Endothelial cell of umbilical vein (primary cell): ENCODE data around the gene ACOT13. TPM values are rescaled to one million over a fixed set of nuclear protein-coding genes. Genes with fewer than 3 reads are reported as not detected.

Source experiments
- BruUV-seq: library from RNA; stranded (reverse); fragments of 400-500 nt; replicated peaks from 2 replicates; lab custom pipeline; 2021; lab: Mats Ljungman, UMichigan
- CTCF ChIA-PET: fragments of 300-600, 350-600 bp; sonication (Branson Sonifier 250); formaldehyde crosslinking; loops from one replicate; lab custom pipeline; 2021; ENCODE audit warnings: antibody characterized with exemption, inconsistent platforms; lab: Charles Lee
- POLR2A ChIA-PET: fragments of 300-600, 350-600 bp; sonication (Branson Sonifier 250); formaldehyde crosslinking; loops from one replicate; lab custom pipeline; 2021; ENCODE audit warnings: antibody characterized with exemption, inconsistent platforms; lab: Charles Lee
- DNase-seq: peaks from one replicate; pipeline ENCODE4 v3.0.0-alpha.2; 2011; ENCODE audit warnings: low read depth, low spot score
- FAIRE-seq: peaks from 2 replicates; lab custom pipeline; 2011; peaks lifted over from hg19 to GRCh38; lab: Jason Lieb, UNC
- H2AFZ ChIP-seq: 2 replicates; pipeline ENCODE4 v1.6.0; 2012; ENCODE audit warnings: low read depth, low read length, control low read depth, inconsistent platforms
- H3K27ac ChIP-seq: 2 replicates; pipeline ENCODE4 v1.5.1; 2011; ENCODE audit warnings: low read depth, mild to moderate bottlenecking, control low read depth, low read length, moderate library complexity; ENCODE audit not compliant: insufficient read depth
- H3K27me3 ChIP-seq, 2 experiments: 2 replicates each; pipeline versions ENCODE4 v1.6.0 to v1.6.1; 2011; ENCODE audit warnings: low read length in 2 of 2, mixed read lengths in 1 of 2; ENCODE audit not compliant: control insufficient read depth in 2 of 2, insufficient read depth in 2 of 2
- H3K36me3 ChIP-seq, 2 experiments: 2 replicates in 1 of 2; 3 replicates in 1 of 2; pipeline ENCODE4 v1.5.1; 2011; ENCODE audit warnings: low read length in 2 of 2, mild to moderate bottlenecking in 1 of 2, moderate library complexity in 1 of 2; ENCODE audit not compliant: control insufficient read depth in 2 of 2, insufficient read depth in 2 of 2; ENCODE audit errors: extremely low read depth in 1 of 2
- H3K4me1 ChIP-seq: 3 replicates; pipeline ENCODE4 v1.5.1; 2011; ENCODE audit warnings: mild to moderate bottlenecking, low read length; ENCODE audit not compliant: control insufficient read depth, insufficient read depth; ENCODE audit errors: extremely low read depth
- H3K4me2 ChIP-seq: 2 replicates; pipeline ENCODE4 v1.6.1; 2011; ENCODE audit warnings: low read length, control low read depth, mixed read lengths; ENCODE audit not compliant: insufficient read depth
- H3K4me3 ChIP-seq, 3 experiments: fragments of 200-600 bp in 1 of 3; sonication (generic), shearing (Covaris generic) in 1 of 3; replicated peaks in 1 of 3; 2 replicates each; pipeline ENCODE4 v1.5.1; 2011 to 2016; ENCODE audit warnings: control low read depth in 3 of 3, low read length in 3 of 3, mild to moderate bottlenecking in 2 of 3, inconsistent platforms in 1 of 3, low read depth in 1 of 3, moderate library complexity in 1 of 3; ENCODE audit not compliant: insufficient read depth in 1 of 3
- H3K79me2 ChIP-seq: 2 replicates; pipeline ENCODE4 v1.6.0; 2012; ENCODE audit warnings: low read length, inconsistent platforms; ENCODE audit not compliant: control insufficient read depth, insufficient read depth
- H3K9ac ChIP-seq: replicated peaks from 2 replicates; pipeline ENCODE3; 2011; ENCODE audit warnings: low read length, control low read depth; ENCODE audit not compliant: insufficient read depth; ENCODE audit errors: extremely low read depth
- H3K9me1 ChIP-seq: replicated peaks from 3 replicates; pipeline ENCODE4 v1.6.0; 2011; ENCODE audit warnings: mild to moderate bottlenecking, low read length; ENCODE audit not compliant: control insufficient read depth, insufficient read depth; ENCODE audit errors: extremely low read depth
- H3K9me3 ChIP-seq: replicated peaks from 2 replicates; pipeline ENCODE4 v1.5.1; 2012; ENCODE audit warnings: low read length, inconsistent platforms; ENCODE audit not compliant: control insufficient read depth, insufficient read depth
- H4K20me1 ChIP-seq: replicated peaks from 2 replicates; pipeline ENCODE3; 2011; ENCODE audit warnings: mild to moderate bottlenecking, low read length; ENCODE audit not compliant: control insufficient read depth, insufficient read depth; ENCODE audit errors: extremely low read depth
- EZH2 ChIP-seq: IDR thresholded peaks from 2 replicates; pipeline ENCODE4 v1.6.1; 2012; ENCODE audit warnings: borderline replicate concordance, low read depth, mild to moderate bottlenecking, moderate library complexity, low read length, inconsistent platforms; ENCODE audit not compliant: severe bottlenecking
- FOS ChIP-seq: IDR thresholded peaks from 2 replicates; pipeline ENCODE4 v1.6.1; 2011; ENCODE audit warnings: mild to moderate bottlenecking, low read length, moderate library complexity, borderline replicate concordance; ENCODE audit not compliant: insufficient read depth
- JUN ChIP-seq: IDR thresholded peaks from 2 replicates; pipeline ENCODE4 v1.6.1; 2011; ENCODE audit warnings: borderline replicate concordance, low read depth; ENCODE audit not compliant: insufficient read length, insufficient read depth
- MYC ChIP-seq: IDR thresholded peaks from one replicate; pipeline ENCODE4 v1.6.1; 2011; ENCODE audit warnings: mild to moderate bottlenecking, low read depth, low read length
- dilution Hi-C: fragments of 300-500 bp; cut with MboI; formaldehyde crosslinking; loops from one replicate; pipeline ENCODE4 v1.15.0; 2019; ENCODE audit warnings: low sequenced_read_pairs; ENCODE audit not compliant: extremely low pct_ligation_motif_present
- intact Hi-C: fragments of 100-400 bp; cut with micrococcal nuclease; formaldehyde crosslinking; loops from one replicate; pipeline ENCODE4 v1.10.0; 2022
- polyA plus RNA-seq, 4 experiments: library from polyadenylated mRNA; depleted of rRNA in 3 of 4; stranded (reverse) in 3 of 4; unstranded in 1 of 4; fragments of >200 nt; gene quantifications; 2 replicates each; pipeline versions ENCODE4 v1.2.1 to v1.2.3, GENCODE V29; 2011 to 2012; ENCODE audit warnings: missing spikeins in 1 of 4
- total RNA-seq: library from RNA; stranded (reverse); gene quantifications from 2 replicates; pipeline ENCODE4 v1.2.3, GENCODE V29; 2021
- TF ChIP-seq, protein P1 (sequence below), 2 donors: IDR thresholded peaks; 1 replicate in 1 of 2; 2 replicates in 1 of 2; pipeline ENCODE4 v1.5.1; 2011; ENCODE audit warnings: low read length in 2 of 2, mild to moderate bottlenecking in 2 of 2, moderate library complexity in 2 of 2, control low read depth in 1 of 2, inconsistent platforms in 1 of 2, low read depth in 1 of 2; ENCODE audit not compliant: insufficient read depth in 1 of 2; ENCODE audit errors: extremely low read depth in 1 of 2

ACOT13 gene
- total and polyA plus RNA-seq, 2 donors (not counting 3 experiments of a cell fraction or from before 2014, with no cell fraction given): 7.7 to 24.1 TPM

DNA sequence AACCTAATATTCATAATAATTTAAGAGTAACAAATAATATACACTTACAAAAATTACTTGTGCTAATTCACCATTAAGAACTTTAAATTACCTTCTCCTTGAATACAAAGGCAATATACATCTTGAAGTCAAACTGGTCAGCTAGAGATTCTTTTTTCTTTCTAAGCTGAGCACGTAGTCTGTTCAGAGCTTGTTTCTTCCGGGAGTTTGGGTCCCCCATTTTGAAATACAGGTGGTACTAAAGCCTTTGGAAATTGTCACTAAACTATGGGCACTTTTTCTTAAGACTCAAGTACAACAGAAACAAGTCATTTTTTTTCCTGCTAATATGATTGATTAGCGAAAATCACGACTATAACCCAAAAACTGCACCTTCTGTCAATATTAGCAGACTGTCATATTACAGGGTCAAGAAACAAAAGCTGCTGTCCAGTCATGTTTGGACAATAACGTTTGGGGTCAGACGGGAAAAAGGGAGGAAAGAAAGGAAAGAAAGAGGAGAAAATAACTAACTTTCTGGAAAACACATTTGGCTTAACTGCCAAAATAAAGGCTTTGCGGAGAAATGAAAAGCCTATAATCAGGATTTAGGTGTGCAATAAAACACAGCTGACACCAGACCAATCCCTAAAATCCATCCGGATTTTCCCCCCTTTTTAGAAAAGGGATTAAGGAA, 51.7 kb downstream of the ACOT13 start:
- H3K27ac ChIP-seq: peak overlapping the region; percentile 80
- peaks cover 24% of the 10 kb centered on the region for H4K20me1 ChIP-seq
- intact Hi-C loops: loop anchor here (5.0 to 10.0 kb wide), 2 partner anchors 296 to 354 kb away; no protein-coding TSS in a partner anchor
- peak overlapping the region; percentile 81 to 89 (median 87) for H3K4me3 ChIP-seq
- no peaks in the 10 kb centered on the region for H3K27me3 ChIP-seq
- BruUV-seq: no TSS peak
- peak overlapping the region; percentile 99 for H3K4me2 ChIP-seq
- FAIRE-seq: no peak
- ChIA-PET POLR2A (interaction anchor here (0.6 to 2.2 kb wide), 4 partner anchors 15 to 288 kb away, joined by 3 to 17 read pairs (median 5); no protein-coding TSS in a partner anchor), CTCF (interaction anchor here (0.6 to 3.5 kb wide), 8 partner anchors 10 to 1288 kb away, joined by 3 to 22 read pairs (median 4); no protein-coding TSS in a partner anchor)
- H3K79me2 ChIP-seq: peaks cover 69% of the 10 kb centered on the region
- TF ChIP-seq EZH2 (no peak), FOS (no peak), JUN (no peak), MYC (no peak)
- TF ChIP-seq, protein P1, sequence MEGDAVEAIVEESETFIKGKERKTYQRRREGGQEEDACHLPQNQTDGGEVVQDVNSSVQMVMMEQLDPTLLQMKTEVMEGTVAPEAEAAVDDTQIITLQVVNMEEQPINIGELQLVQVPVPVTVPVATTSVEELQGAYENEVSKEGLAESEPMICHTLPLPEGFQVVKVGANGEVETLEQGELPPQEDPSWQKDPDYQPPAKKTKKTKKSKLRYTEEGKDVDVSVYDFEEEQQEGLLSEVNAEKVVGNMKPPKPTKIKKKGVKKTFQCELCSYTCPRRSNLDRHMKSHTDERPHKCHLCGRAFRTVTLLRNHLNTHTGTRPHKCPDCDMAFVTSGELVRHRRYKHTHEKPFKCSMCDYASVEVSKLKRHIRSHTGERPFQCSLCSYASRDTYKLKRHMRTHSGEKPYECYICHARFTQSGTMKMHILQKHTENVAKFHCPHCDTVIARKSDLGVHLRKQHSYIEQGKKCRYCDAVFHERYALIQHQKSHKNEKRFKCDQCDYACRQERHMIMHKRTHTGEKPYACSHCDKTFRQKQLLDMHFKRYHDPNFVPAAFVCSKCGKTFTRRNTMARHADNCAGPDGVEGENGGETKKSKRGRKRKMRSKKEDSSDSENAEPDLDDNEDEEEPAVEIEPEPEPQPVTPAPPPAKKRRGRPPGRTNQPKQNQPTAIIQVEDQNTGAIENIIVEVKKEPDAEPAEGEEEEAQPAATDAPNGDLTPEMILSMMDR (IDR thresholded peaks at IDR 0.05; ENCODE audit: extremely low read depth in 1 of 2, insufficient read depth in 1 of 2, low read depth in 1 of 2, low read length in 2 of 2): no peak
- H3K4me1 ChIP-seq: peaks cover 40% of the 10 kb centered on the region
- no peaks in the 10 kb centered on the region for H3K9me1 ChIP-seq
- H3K36me3 ChIP-seq: peaks cover 6 to 17% of the 10 kb centered on the region in 2 experiments
- H3K9me3 ChIP-seq: no peaks in the 10 kb centered on the region
- no peak overlapping the region for H2AFZ ChIP-seq
- dilution Hi-C loops: no loop called here
- H3K9ac ChIP-seq: peak overlapping the region; percentile 100
- DNase-seq: peak; percentile 21
